ENCODE results near the gene C19orf73.
"Not testable (repeated sequence)": the region's sequence is repeated elsewhere in the genome, so short reads cannot be mapped to it uniquely, and the experiment has no call there.

The C19orf73 gene

GRCh38 chr19:49148784-49149651, 30.1 kb upstream of the C19orf73 start:
- DNase-seq: peak; percentile 92

- no peak for DNase-seq
Measured at GRCh38 chr19:49148044-49148682, 29.2 kb upstream of the C19orf73 start.

- not testable (repeated sequence) for DNase-seq
Measured at GRCh38 chr19:49146408-49146770, 27.4 kb upstream of the C19orf73 start.

DNA sequence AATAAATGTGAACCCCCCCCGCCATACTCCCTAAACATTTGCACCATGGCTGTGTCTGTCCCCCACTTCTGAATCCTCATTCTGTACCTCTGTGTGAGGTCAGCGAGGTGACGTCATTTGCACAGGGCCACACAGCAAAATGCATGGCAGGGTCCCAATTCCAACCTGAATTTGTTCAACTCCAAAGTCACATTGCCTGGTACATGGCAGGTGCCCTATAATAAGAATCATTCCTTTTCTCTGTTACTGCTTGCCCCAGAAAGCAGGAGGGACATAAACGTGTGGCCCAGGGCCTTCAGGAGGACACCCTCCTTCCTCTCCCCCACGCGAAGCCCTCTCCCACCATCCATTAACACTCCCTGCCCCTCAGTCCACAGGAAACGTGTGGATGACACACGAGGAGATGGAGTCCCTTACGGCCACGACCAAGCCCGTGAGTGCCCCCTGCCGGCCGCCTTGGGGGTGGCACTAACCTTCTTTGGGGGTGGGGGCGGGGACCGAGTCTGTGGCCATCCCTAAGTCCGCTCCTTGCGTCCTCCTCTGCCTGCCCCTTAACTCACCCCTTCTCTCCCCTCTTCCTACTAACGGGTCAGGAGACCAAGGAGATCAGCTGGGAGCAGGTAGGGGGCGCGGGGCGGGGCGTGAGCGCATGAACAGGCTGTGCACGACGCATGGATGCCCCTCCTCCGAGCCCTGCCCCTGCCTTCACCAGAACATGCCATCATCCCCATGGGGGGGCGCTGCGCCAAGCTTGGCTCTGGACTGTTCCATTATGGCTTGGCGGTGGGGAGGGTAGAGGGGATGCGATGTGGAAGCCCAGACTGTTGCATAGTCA, 26.8 kb upstream of the C19orf73 start:
- peak; percentile 50 for DNase-seq

- DNase-seq: no peak
Measured at GRCh38 chr19:49142866-49143335, 24.0 kb upstream of the C19orf73 start.

DNA sequence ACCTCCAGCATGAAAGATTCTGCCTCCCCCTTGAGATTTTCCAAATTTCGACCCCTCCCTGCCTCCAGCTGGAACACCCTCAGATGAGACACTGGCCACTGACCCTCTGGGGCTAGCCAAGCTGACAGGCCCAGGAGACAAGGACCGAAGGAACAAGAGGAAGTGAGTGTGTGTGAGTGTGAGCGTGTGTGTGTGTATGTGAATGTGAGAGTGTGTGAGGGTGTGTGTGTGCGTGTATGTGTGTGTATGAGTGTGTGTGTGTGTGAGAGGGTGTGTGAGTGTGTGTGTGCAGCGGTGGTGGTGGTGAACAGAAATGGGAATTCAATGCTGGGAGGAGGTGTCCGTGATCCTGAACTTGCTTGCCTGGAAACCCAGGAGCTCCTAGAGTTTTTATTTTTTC, 22.4 kb upstream of the C19orf73 start:
- no peak for DNase-seq

- no peak for DNase-seq
Measured at GRCh38 chr19:49140951-49141350, 22.0 kb upstream of the C19orf73 start.

GRCh38 chr19:49136771-49137171, 17.8 kb upstream of the C19orf73 start:
- DNase-seq: no peak

- no peak for DNase-seq
Measured at GRCh38 chr19:49135686-49136085, 16.7 kb upstream of the C19orf73 start.

- peak; percentile 72 for DNase-seq
Measured at GRCh38 chr19:49133621-49134454, 14.9 kb upstream of the C19orf73 start.

DNA sequence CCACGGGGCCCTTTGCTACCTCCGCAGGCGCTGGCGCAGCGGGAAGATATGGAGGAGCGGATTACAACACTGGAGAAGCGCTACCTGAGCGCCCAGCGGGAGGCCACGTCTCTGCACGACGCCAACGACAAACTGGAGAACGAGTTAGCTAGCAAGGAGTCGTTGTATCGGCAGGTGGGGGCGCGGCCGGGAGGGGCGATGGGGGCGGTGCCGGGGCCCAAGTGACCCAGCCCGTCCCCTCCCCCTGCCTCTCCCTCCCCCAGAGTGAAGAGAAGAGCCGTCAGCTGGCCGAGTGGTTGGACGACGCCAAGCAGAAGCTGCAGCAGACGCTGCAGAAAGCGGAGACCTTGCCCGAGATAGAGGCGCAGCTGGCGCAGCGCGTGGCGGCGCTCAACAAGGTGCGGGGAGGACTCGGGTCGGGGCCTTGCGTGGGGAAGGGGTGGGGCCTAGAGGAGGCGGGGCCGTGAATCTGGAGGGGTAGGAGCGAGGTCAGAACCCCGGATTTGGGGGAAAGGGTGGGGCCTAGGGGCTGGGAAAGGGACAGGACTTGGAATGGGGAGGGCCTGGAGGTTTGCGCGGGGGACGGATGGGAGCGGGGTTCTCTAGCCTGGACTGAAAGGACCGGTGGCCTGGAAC, 14.1 kb upstream of the C19orf73 start:
- peak; percentile 72 for DNase-seq

GRCh38 chr19:49130325-49130724, 11.4 kb upstream of the C19orf73 start:
- DNase-seq: no peak

DNA sequence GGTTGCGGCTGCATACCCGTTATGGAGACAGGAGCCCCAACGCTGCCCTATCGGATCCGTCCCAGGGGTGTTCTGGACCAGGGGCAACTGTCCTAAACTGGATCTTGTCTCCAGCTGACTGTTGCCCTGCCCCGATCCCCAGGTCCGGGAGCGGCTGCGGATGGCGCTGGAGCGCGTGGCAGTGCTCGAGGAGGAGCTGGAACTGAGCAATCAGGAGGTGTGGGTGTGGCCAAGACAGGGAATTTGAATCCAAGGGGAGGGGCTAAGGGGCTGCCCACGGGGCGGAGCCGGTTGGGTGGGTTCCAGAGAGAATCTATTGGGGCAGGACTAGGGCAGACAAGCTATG, 10.3 kb upstream of the C19orf73 start:
- DNase-seq: no peak

DNA sequence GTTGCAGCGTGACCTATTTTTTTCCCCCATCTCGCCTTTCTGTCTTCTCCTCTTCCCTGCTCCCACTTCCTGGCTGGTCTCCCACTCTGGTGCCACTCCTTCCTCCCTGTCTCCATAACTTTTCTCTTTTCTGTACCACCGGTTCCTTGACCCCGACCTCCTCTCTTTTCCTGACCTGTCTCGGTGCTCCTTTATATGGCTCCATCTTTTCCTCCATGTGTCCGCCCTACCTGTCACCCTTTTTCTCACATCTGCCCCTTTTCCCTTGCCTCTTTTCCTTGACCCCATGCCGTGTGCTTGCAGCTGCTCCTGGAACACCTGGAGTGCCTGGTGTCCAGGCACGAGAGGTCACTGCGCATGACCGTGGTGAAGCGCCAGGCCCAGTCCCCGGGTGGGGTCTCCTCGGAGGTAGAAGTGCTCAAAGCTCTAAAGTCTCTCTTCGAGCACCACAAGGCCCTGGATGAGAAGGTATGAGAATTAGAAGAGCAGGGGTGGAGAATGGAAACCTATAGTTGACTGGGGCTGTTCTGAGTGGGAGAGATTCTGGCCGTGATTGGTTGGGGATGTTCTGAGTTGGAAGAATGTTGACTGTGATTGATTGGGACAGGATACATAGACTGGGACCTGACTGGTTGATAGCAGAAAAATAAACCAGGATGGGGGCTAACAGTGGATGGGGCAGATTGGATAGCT, 9.7 kb upstream of the C19orf73 start:
- DNase-seq: no peak

GRCh38 chr19:49127674-49128544, 9.0 kb upstream of the C19orf73 start:
- peak; percentile 86 for DNase-seq

DNA sequence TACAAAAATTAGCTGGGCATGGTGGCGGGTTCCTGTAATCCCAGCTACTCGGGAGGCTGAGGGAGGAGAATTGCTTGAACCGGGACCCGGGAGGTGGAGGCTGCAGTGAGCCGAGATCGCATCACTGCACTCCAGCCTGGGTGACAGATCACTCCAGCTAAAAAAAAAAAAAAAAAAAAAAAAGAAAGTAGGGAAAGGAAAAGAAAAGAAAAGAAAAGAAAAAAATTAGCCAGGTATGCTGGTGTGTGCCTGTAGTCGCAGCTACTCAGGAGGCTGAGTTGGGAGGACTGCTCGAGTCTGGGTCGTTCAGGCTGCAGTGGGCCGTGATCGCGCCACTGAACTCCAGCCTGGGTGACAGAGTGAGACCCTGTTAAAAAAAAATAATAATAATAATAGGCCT, 8.3 kb upstream of the C19orf73 start:
- not testable (repeated sequence) for DNase-seq

- no peak for DNase-seq
Measured at GRCh38 chr19:49126575-49126974, 7.6 kb upstream of the C19orf73 start.

DNA sequence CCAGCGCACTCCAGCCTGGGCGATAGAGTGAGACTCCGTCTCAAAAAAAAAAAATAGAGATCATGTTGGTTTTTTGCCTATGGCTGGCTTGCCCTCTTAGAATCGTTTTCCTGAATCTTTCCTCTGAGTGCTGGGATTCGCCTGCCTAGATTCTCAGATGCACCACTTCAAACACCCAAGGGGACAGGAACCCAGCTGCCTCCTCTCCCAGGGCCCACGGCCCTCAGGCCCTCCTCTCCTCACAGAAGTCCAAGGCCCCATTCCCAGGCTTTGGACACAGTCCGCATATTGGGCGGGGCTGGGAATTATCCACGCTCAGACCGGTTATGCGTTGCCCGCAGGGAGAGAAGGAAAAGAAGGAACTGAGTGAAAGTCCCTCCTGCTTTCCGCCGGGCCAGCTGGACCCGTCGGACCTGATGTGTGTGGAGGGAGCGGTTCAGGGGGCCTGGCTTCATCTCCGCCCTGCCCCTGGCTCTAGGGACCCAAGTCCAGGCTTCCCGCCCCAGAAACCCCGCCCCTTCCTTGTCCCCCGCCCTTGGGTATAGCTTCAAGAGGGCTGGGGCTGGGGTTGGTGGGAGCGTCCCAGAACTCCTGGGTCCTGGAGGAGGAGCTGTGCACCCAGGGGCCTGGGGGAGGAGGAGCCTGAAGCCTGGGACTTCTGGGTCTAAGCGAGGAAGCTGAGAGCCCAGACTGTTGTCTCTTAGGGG, 6.2 kb upstream of the C19orf73 start:
- no peak for DNase-seq

DNA sequence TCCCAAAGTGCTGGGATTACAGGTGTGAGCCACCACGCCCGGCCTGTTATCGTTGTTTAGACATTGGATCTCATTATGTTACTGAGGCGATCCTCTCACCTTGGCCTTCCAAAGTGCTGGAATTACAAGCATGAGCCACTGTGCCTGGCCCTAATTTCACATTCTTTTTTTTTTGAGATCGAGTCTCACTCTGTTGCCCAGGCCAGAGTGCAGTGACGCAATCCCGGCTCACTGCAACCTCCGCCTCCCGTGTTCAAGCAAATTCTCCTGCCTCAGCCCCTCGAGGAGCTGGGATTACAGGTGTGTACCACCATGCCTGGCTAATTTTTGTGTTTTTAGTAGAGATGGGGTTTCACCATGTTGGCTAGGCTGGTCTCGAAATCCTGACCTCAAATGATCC, 4.3 kb upstream of the C19orf73 start:
- not testable (repeated sequence) for DNase-seq

DNA sequence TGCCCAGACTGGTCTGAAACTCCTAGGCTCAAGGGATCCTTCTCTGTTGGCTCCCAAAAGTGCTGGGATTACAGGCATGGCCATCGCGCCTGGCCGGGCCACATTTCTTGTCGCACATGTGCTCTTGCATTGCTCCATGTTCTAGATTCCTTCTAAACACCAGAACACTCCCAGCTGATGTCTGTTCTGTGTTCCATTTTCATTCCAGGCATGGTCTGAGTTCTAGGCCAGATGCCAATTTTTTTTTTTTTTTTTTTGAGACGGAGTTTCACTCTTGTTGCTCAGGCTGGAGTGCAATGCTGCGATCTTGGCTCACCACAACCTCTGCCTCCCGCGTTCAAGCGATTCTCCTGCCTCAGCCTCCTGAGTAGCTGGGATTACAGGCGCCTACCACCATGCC, 2.9 kb upstream of the C19orf73 start:
- DNase-seq: not testable (repeated sequence)

Measured in NCI-H1105 treated with DMSO at 0.1 percent for 48 hours (cell line).